GM12875 (cell line): Measurements from ENCODE around the gene RNF6.

ENCODE experiments used
- H3K4me3 ChIP-seq: one replicate; pipeline ENCODE4 v1.5.1; 2011; ENCODE audit warnings: low read depth, low read length, control low read depth
- TF ChIP-seq, protein P1 (sequence below): IDR thresholded peaks from 2 replicates; pipeline ENCODE4 v1.5.1; 2011; ENCODE audit warnings: low read depth, mild to moderate bottlenecking, control low read depth, inconsistent platforms, low read length, moderate library complexity, borderline replicate concordance; ENCODE audit not compliant: insufficient read depth

The RNF6 gene

DNA sequence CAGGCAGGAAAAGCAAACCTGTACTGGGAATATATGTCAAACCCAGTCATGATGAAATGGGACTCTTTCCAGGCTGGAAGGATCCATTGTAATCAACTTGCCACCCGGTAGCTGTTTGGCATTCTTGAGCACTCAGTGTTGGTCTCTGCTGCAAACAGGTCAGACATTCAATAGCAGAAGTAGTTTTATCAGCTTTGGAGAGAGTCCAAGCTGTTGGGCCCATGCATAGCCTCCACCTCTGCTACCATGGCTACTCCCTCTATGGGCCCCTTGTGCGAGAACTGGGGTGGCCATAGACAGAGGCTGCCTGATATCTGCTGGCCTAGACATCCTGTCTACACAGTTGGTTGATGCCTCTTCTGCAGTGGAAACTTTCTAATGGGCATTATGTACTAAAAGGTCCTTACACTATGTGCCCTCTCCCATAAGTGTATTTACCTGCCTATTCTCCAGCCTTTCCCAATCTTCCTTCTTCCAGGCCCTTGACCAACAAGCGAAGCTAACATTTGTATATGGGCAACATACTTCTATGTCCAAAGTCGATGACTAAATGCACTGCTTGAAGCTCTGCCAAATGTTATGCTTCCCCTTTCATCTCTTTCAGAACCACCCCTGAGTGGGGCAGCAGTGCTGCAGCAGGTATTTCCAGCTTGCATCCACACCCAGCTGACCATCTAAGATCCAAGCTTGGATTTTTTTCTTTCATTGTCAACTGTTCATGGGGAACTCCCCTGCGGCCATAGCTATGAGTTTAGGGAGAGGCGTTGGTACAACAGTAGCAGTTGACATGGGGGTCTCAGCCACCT, 5.3 kb upstream of the RNF6 start:
- H3K4me3 ChIP-seq = no peak overlapping the region
- TF ChIP-seq, protein P1, sequence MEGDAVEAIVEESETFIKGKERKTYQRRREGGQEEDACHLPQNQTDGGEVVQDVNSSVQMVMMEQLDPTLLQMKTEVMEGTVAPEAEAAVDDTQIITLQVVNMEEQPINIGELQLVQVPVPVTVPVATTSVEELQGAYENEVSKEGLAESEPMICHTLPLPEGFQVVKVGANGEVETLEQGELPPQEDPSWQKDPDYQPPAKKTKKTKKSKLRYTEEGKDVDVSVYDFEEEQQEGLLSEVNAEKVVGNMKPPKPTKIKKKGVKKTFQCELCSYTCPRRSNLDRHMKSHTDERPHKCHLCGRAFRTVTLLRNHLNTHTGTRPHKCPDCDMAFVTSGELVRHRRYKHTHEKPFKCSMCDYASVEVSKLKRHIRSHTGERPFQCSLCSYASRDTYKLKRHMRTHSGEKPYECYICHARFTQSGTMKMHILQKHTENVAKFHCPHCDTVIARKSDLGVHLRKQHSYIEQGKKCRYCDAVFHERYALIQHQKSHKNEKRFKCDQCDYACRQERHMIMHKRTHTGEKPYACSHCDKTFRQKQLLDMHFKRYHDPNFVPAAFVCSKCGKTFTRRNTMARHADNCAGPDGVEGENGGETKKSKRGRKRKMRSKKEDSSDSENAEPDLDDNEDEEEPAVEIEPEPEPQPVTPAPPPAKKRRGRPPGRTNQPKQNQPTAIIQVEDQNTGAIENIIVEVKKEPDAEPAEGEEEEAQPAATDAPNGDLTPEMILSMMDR = no peak

DNA sequence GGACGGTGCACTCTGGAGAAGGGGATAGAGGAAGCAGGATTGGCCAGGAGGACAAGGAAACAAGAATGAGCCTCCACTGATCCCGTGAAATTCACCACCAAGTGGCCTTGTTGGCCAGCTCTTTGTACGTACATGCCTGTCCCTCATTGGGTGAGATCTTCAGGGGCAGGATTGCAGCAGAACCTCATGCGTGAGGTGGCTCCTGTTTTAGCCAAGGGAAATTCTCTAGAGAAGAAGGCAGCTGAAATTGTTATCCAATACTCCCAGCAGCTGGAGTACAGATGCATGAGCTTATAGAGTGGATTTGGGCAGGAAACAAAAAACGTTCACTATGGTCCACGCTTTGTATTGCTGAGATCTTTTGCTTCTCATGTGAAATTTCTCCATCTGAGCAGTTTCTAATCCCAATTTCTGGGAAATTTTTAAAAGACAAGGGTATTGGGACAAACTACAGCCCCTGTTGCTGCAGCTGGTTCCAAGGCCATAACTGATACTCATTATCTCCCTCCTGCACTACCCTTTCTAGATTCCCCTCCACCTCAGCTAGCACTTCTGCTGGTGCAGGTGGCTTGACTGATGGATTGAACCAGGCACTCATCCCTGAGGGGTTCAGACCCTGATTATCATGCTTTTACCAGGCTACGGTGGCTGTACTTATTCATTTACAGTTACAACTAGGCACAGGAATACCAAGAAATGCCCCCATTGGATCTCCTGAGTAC, 3.9 kb upstream of the RNF6 start:
- H3K4me3 ChIP-seq = no peak overlapping the region
- TF ChIP-seq, protein P1 = no peak

DNA sequence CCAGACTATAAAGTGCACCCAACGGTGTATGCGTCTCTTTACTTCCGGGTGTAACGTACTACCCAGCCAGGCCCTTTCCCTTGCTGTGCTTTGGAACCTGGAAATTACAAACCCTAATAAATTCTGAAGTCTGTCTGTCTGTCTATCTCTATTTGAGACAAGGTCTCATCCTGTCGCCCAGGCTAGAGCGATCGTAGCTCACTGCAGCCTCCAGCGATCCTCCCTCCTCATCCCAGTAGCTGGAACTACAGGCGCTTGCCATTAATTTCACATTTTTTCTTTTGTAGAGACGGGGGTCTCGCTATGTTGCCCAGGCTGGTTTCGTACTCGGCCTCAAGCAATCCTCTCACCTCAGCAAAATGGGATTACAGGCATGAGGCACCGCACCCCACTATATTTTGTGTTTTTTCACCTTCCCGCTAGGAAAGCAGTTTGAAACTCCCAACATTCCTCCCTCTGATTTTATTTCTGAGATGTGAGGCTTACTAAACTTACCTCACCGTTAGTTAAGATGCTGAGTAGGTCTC, 469 bp upstream of the RNF6 start:
- TF ChIP-seq, protein P1 = no peak
- H3K4me3 ChIP-seq = peak overlapping the region; percentile 100

DNA sequence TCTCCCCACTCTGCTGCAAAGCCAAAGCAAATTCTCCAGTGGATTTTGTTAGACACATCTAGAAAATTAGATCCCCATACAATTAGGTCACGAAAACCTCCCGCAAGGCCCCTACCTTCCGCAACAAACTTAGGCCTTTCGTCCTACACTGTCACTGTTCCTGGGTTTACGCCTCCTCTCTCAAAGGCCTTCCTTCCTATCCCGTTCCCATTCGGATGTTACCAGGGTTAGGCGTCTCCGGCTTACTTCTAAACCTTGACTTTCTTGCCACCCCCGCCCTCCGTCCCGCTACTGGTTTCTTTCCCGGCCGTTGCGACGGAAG, 754 bp downstream of the RNF6 start:
- TF ChIP-seq, protein P1 = no peak
- peak overlapping the region; percentile 100 for H3K4me3 ChIP-seq

DNA sequence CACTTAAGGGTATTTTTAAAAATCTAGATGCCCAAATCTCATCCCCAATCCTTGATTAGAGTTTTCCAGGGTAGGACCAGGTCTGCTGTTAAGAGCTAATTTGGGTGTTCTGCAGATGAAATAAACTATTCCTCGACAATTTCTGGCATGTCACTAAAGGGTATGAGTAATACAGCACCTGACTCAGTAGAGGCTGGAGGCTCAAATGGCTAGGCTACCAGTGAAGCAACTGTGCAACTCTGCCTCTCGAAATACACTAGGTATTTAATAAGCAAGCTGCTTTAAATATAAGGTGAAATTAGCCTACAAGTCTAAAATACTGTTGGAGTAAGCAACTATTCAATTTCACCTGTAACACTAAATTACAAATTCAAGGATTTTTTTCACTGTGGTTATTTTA, 1.5 kb downstream of the RNF6 start:
- TF ChIP-seq, protein P1 = no peak
- H3K4me3 ChIP-seq = peak overlapping the region; percentile 100

DNA sequence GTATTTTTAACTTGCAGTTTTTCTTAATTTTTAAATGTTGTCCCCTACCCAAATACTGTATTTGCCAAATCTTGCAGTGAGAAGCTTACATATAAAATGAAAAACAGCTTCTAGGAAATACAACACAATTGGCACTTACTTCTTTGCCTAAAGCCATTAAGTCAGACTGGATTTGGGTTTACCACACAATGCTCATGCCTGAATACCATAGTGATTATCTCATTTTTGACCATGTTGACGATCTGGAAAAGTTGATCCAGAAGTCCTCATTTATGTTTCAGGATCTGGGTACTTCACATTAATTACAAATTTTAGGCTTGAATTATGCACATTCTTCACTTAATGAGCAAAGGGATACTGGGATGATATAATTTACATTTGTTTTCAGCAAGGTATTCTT, 2.4 kb downstream of the RNF6 start:
- H3K4me3 ChIP-seq = no peak overlapping the region
- TF ChIP-seq, protein P1 = no peak
